HUES48 (cell line): Measurements from ENCODE around the gene C11orf91.

Experiments
- H3K27ac ChIP-seq: one replicate; pipeline ENCODE4 v1.7.0; 2013; ENCODE audit warnings: low read depth, low read length, inconsistent platforms
- H3K27me3 ChIP-seq: 2 replicates; pipeline ENCODE4 v1.6.1; 2013; ENCODE audit warnings: mild to moderate bottlenecking, low read length; ENCODE audit not compliant: control insufficient read depth, insufficient read depth
- H3K36me3 ChIP-seq: 2 replicates; pipeline ENCODE4 v1.6.1; 2013; ENCODE audit warnings: low read length; ENCODE audit not compliant: control insufficient read depth, insufficient read depth
- H3K4me1 ChIP-seq: 2 replicates; pipeline ENCODE4 v1.6.1; 2013; ENCODE audit warnings: mild to moderate bottlenecking, low read length; ENCODE audit not compliant: control insufficient read depth, insufficient read depth
- H3K4me3 ChIP-seq: 2 replicates; pipeline ENCODE4 v1.5.1; 2013; ENCODE audit warnings: mild to moderate bottlenecking, low read depth, low read length
- H3K9ac ChIP-seq: 2 replicates; pipeline ENCODE4 v1.6.1; 2013; ENCODE audit warnings: mild to moderate bottlenecking, low read depth, low read length, moderate library complexity
- H3K9me3 ChIP-seq: 2 replicates; pipeline ENCODE4 v1.6.1; 2013; ENCODE audit warnings: low read length; ENCODE audit not compliant: control insufficient read depth, insufficient read depth

C11orf91 gene

GRCh38 chr11:33706546-33706945, 5.9 kb upstream of the C11orf91 start:
- Histone ChIP-seq H3K27me3 (no peaks in the 10 kb centered on the region), H3K27ac (no peak overlapping the region), H3K4me1 (0 out of 2 replicates have a peak, but pooled peaks cover 8% of the 10 kb centered on the region), H3K36me3 (peaks cover 21% of the 10 kb centered on the region), H3K9me3 (no peaks in the 10 kb centered on the region), H3K9ac (no peak overlapping the region), H3K4me3 (no peak overlapping the region)

DNA sequence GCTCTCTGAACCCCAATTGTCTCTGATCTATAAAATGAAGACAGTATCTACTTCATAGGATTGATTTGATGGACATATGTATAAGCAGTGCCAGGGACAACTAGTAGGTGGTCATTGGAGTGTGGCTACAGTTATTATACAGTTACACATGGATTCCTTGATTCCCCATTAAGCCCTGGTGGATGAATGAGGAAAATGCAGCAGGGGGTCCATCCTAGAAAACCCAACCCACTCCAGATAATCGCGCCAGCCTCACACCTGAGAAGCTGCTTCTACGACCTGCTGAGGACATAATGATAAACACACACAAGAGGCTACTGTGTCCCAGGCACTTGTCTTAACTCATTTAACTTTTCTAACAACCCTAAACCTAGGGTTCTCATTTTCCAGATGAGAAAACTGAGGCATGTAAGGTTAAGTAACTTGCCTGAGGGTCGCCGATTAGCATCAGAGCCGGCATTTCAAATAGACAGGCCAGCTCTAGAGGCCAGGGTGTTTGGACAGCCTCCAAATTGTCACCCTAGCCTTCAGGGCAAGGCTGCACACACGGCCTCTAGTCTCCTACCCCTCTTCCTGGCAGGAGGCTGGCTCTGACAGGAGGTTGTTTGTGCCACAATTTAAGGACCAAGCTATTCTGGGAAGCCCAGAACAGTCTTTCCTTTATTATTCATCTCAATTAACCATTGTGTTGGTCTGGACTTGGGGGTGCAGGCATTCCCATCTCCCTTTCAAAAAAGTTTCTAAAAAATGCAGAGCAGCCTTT, 3.8 kb upstream of the C11orf91 start:
- Histone ChIP-seq H3K27ac (no peak overlapping the region), H3K36me3 (peaks cover 11% of the 10 kb centered on the region), H3K9ac (no peak overlapping the region)

DNA sequence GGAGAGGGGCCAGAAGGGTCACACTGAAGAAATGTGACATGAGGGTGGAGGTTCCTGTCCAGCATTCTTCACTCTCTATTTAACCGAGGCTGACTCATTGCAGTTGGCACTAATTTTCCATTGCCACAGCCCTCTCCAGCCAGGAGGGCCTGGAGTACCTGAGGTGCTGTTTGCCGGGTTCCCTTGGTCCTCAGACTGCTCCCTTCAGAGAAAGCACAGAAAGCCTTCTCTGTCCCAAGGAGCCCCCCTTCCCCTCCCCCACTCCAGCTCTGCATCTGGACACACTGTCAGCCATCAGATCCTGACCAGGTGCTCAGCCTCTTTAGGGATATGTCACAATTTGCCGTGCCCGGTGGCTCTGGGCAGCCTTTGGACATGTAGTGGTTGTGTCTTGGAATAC, 3.2 kb upstream of the C11orf91 start:
- H3K9me3 ChIP-seq, result no peaks in the 10 kb centered on the region
- no peak overlapping the region for H3K4me3 ChIP-seq
- no peak overlapping the region for H3K9ac ChIP-seq
- H3K36me3 ChIP-seq, result peaks cover 4% of the 10 kb centered on the region; the same call in 1 of the 2 replicates
- no peak overlapping the region for H3K27ac ChIP-seq
- peaks cover 18% of the 10 kb centered on the region; the same call in 1 of the 2 replicates for H3K4me1 ChIP-seq
- peaks cover 10% of the 10 kb centered on the region for H3K27me3 ChIP-seq

More for the DNA sequence above, 3.8 kb upstream of the C11orf91 start:
- Histone ChIP-seq H3K27me3 (peaks cover 6% of the 10 kb centered on the region), H3K4me3 (no peak overlapping the region), H3K4me1 (peaks cover 18% of the 10 kb centered on the region; the same call in 1 of the 2 replicates), H3K9me3 (no peaks in the 10 kb centered on the region)

GRCh38 chr11:33703234-33703633, 2.6 kb upstream of the C11orf91 start:
- peaks cover 10% of the 10 kb centered on the region for H3K27me3 ChIP-seq
- no peak overlapping the region for H3K4me3 ChIP-seq
- H3K36me3 ChIP-seq, result no peaks in the 10 kb centered on the region; the same call in 1 of the 2 replicates
- H3K9me3 ChIP-seq, result no peaks in the 10 kb centered on the region
- peaks cover 18% of the 10 kb centered on the region; the same call in 1 of the 2 replicates for H3K4me1 ChIP-seq
- H3K27ac ChIP-seq, result no peak overlapping the region
- H3K9ac ChIP-seq, result no peak overlapping the region

DNA sequence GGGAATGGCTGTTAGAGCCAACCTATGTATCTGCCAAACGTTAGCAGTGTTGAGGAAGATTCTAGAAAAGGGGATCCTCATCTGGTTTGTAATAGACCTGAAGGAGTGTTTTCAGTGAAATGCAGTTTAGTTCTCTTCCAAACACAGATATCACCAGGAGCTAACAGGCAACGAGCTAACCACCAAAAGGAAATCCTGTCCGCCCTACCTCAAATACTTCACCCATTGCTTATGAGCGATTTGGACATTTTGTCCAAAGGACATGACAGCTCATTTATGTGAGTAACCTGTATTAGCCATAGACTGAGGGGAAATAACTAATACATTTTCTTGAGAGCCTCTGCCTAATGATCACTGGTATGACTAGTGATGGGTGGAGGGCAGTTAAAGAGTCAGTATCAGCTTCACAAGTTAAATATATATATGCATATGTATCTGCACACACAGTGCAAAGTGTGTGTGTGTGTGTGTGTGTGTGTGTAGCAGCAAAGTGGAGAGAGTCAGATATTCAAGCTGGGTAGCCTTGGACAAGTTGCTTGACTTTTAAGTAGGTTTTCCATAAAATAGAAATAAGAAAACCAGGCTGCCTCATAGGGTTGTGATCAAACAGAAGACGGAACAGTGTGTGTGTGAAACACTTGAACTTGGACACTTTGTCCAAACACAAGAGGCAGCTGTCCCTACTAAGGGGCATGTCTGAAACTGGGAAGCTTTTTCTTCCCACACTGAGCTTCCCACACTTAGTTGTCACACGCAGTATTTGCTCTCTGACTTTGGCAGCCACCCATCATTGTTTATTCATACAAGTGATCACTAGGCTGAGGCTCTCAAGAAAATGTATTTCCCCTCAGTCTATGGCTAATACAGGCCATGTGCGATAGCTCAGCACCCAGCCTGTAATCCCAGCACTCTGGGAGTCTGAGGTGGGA, 940 bp upstream of the C11orf91 start:
- Histone ChIP-seq H3K4me1 (peaks cover 18% of the 10 kb centered on the region; the same call in 1 of the 2 replicates), H3K9me3 (no peaks in the 10 kb centered on the region), H3K9ac (peak overlapping the region; percentile 38; the same call in 1 of the 2 replicates), H3K4me3 (peak overlapping the region; percentile 82), H3K27me3 (peaks cover 10% of the 10 kb centered on the region), H3K27ac (peak overlapping the region; percentile 69), H3K36me3 (no peaks in the 10 kb centered on the region; the same call in 1 of the 2 replicates)

- H3K4me3 ChIP-seq, result peak overlapping the region; percentile 82; the same call in 1 of the 2 replicates
- no peaks in the 10 kb centered on the region for H3K9me3 ChIP-seq
- peaks cover 24% of the 10 kb centered on the region for H3K4me1 ChIP-seq
- H3K27ac ChIP-seq, result no peak overlapping the region
- H3K36me3 ChIP-seq, result no peaks in the 10 kb centered on the region
- peaks cover 10% of the 10 kb centered on the region for H3K27me3 ChIP-seq
- no peak overlapping the region for H3K9ac ChIP-seq
Measured at GRCh38 chr11:33700063-33700501, 544 bp downstream of the C11orf91 start.

DNA sequence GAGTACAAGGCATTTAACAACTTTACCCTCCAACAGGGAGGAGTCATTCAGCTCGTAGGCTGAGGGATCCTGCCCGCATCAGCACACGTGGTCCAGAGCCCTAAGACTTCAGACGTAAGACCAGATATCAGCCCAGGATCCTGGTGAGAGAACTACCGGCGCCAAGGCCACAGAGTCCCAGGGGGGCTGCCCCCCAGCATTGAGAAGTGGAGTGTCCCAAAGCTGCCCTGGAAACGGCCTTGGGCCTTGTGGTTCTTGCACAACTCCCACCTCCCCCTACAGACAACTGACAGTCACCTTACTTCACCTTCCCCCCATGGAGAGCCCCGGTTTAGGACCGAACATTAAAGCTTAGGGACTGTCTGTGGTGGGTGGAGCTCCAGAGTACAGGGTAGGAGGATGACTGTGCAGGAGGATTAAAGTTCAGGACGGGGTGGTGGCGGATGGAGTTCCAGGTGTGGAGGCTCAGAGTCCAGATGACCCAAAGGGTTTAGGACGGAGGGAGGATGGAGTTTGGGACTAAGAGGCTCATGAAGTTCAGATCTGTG, 1.0 kb downstream of the C11orf91 start:
- Histone ChIP-seq H3K9ac (no peak overlapping the region), H3K9me3 (no peaks in the 10 kb centered on the region), H3K4me3 (no peak overlapping the region; the same call in 1 of the 2 replicates)

GRCh38 chr11:33698921-33699320, 1.7 kb downstream of the C11orf91 start:
- H3K9ac ChIP-seq, result no peak overlapping the region
- peaks cover 20% of the 10 kb centered on the region for H3K4me1 ChIP-seq
- H3K27ac ChIP-seq, result no peak overlapping the region
- H3K36me3 ChIP-seq, result no peaks in the 10 kb centered on the region
- H3K27me3 ChIP-seq, result peaks cover 10% of the 10 kb centered on the region
- H3K9me3 ChIP-seq, result no peaks in the 10 kb centered on the region
- H3K4me3 ChIP-seq, result no peak overlapping the region

More for the DNA sequence above, 1.0 kb downstream of the C11orf91 start:
- Histone ChIP-seq H3K36me3 (no peaks in the 10 kb centered on the region), H3K27me3 (peaks cover 10% of the 10 kb centered on the region), H3K27ac (no peak overlapping the region), H3K4me1 (peaks cover 23% of the 10 kb centered on the region)

DNA sequence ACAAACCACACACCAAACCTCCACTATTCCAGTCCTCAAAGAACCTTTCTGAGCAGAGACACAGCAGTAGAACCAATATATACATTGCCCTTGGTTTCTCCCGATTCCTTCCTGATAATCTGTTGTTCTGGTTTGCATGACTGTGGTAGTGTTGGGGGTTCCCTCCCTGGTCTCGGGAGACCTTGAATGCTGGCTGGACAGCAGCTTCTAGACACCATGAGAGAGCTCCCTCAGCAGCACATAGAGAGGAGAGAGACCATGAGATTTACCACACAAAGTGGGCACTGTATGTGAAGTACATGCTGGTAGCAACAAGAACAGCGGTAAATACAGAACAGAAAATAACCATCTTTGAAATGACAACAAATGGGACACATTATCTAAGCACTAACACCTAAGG, 2.6 kb downstream of the C11orf91 start:
- Histone ChIP-seq H3K27ac (no peak overlapping the region), H3K4me1 (peaks cover 23% of the 10 kb centered on the region), H3K9me3 (no peaks in the 10 kb centered on the region), H3K36me3 (no peaks in the 10 kb centered on the region), H3K27me3 (peaks cover 10% of the 10 kb centered on the region), H3K9ac (no peak overlapping the region), H3K4me3 (no peak overlapping the region)

DNA sequence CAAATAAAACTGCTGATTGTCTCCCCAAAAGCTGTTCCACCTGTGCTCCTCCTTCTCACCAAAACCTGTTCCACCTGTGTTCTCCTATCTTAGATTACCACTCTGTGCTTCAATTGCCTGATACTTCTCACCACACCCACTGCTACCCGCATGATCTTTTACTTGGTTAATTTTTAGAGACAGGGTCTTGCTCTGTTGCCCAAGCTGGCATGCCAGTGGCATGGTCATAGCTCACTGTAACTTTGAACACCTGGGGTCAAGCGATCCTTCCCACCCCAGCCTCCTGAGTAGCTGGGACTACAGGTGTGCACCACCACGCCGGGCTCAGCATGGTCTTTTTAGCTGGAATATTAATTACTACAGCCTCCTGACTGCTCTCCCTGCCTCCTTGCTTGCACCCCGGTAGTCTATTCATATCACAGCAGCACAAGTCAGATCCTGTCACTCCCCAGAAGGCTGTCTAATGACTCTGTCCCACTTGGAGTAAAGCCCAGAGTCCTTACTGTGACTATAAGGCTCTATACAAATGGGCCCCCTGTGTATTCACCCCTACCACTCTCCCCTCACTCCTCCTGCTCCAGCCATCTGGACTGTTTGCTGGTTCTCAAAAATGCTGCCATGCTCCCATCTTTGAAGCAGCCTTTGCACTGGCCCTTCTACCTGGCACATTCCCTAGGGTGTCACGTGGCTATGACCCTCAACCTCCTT, 3.5 kb downstream of the C11orf91 start:
- Histone ChIP-seq H3K4me1 (peaks cover 32% of the 10 kb centered on the region), H3K9ac (no peak overlapping the region), H3K4me3 (no peak overlapping the region), H3K27ac (no peak overlapping the region), H3K9me3 (no peaks in the 10 kb centered on the region), H3K36me3 (no peaks in the 10 kb centered on the region), H3K27me3 (peaks cover 10% of the 10 kb centered on the region)
